Ectodermal cell (in vitro differentiated cells): Measurements from ENCODE around the gene TADA3.

Source experiments
- H3K27ac ChIP-seq: 2 replicates; pipeline ENCODE4 v1.7.0; 2013; ENCODE audit warnings: mild to moderate bottlenecking, low read depth, low read length; ENCODE audit not compliant: insufficient read depth, poor library complexity, severe bottlenecking
- H3K27me3 ChIP-seq: 2 replicates; pipeline ENCODE4 v1.7.0; 2013; ENCODE audit warnings: mild to moderate bottlenecking, low read length; ENCODE audit not compliant: insufficient read depth, control insufficient read depth, poor library complexity, severe bottlenecking
- H3K36me3 ChIP-seq: one replicate; pipeline ENCODE4 v1.7.0; 2013; ENCODE audit warnings: low read length; ENCODE audit not compliant: control insufficient read depth, insufficient read depth
- H3K4me1 ChIP-seq: one replicate; pipeline ENCODE4 v1.7.0; 2013; ENCODE audit warnings: low read length; ENCODE audit not compliant: control insufficient read depth, insufficient read depth
- H3K4me3 ChIP-seq: 2 replicates; pipeline ENCODE4 v1.7.0; 2013; ENCODE audit warnings: low read depth, low read length, control low read depth; ENCODE audit not compliant: insufficient read depth
- H3K9me3 ChIP-seq: 2 replicates; pipeline ENCODE4 v1.7.0; 2013; ENCODE audit warnings: mild to moderate bottlenecking, low read length, moderate library complexity; ENCODE audit not compliant: control insufficient read depth
- WGBS, 2 experiments: methylation state at CpG; one replicate each; pipeline ENCODE4 v1.1.7; 2013; ENCODE audit warnings: missing lambda C conversion rate in 2 of 2; 5-methylcytosine and 5-hydroxymethylcytosine counted together

The TADA3 gene

GRCh38 chr3:9797196-9797945 lies 5.1 kb upstream of the TADA3 start:
- no peaks in the 10 kb centered on the region for H3K9me3 ChIP-seq
- 95 to 96% methylated on average over 12 of the region's 12 CpGs for WGBS, 2 experiments

GRCh38 chr3:9795207-9795606 lies 2.9 kb upstream of the TADA3 start:
- 96% methylated on average over 5 of the region's 5 CpGs for WGBS, 2 experiments
- no peak overlapping the region for H3K4me3 ChIP-seq
- H3K9me3 ChIP-seq: no peaks in the 10 kb centered on the region
- H3K27ac ChIP-seq: no peak overlapping the region
- no peaks in the 10 kb centered on the region for H3K4me1 ChIP-seq
- H3K27me3 ChIP-seq: no peaks in the 10 kb centered on the region
- H3K36me3 ChIP-seq: peaks cover 30% of the 10 kb centered on the region

More at GRCh38 chr3:9797196-9797945, 5.1 kb upstream of the TADA3 start:
- Histone ChIP-seq H3K36me3 (peaks cover 36% of the 10 kb centered on the region), H3K4me1 (no peaks in the 10 kb centered on the region), H3K27ac (no peak overlapping the region), H3K27me3 (no peaks in the 10 kb centered on the region), H3K4me3 (no peak overlapping the region)

- WGBS, 2 experiments: 94 to 96% methylated on average over 11 of the region's 11 CpGs
- no peaks in the 10 kb centered on the region for H3K9me3 ChIP-seq
- H3K27ac ChIP-seq: no peak overlapping the region
- H3K27me3 ChIP-seq: no peaks in the 10 kb centered on the region
- H3K4me3 ChIP-seq: no peak overlapping the region
- H3K36me3 ChIP-seq: peaks cover 30% of the 10 kb centered on the region
- H3K4me1 ChIP-seq: no peaks in the 10 kb centered on the region
Observed at GRCh38 chr3:9794400-9794799, 2.1 kb upstream of the TADA3 start.

GRCh38 chr3:9793161-9793781 lies 998 bp upstream of the TADA3 start:
- whole genome bisulfite sequencing, 2 experiments: 1 to 2% methylated on average over 23 of the region's 23 CpGs
- peak overlapping the region; percentile 100 for H3K27ac ChIP-seq
- no peaks in the 10 kb centered on the region for H3K9me3 ChIP-seq
- peaks cover 29% of the 10 kb centered on the region for H3K36me3 ChIP-seq
- no peaks in the 10 kb centered on the region for H3K4me1 ChIP-seq
- no peaks in the 10 kb centered on the region for H3K27me3 ChIP-seq
- H3K4me3 ChIP-seq: peak overlapping the region; percentile 95

- Histone ChIP-seq H3K27ac (peak overlapping the region; percentile 100), H3K36me3 (peaks cover 19% of the 10 kb centered on the region), H3K4me1 (no peaks in the 10 kb centered on the region), H3K9me3 (no peaks in the 10 kb centered on the region), H3K27me3 (no peaks in the 10 kb centered on the region), H3K4me3 (peak overlapping the region; percentile 95)
- 20% methylated on average over 14 of the region's 14 CpGs for WGBS, 2 experiments
Observed at GRCh38 chr3:9791790-9792404, 376 bp downstream of the TADA3 start.

GRCh38 chr3:9791127-9791526 lies 1.1 kb downstream of the TADA3 start:
- Histone ChIP-seq H3K36me3 (peaks cover 26% of the 10 kb centered on the region), H3K4me1 (no peaks in the 10 kb centered on the region), H3K4me3 (no peak overlapping the region), H3K9me3 (no peaks in the 10 kb centered on the region), H3K27ac (no peak overlapping the region), H3K27me3 (no peaks in the 10 kb centered on the region)
- WGBS, 2 experiments: 95 to 96% methylated on average over 11 of the region's 11 CpGs

- Histone ChIP-seq H3K27me3 (no peaks in the 10 kb centered on the region), H3K4me1 (no peaks in the 10 kb centered on the region), H3K27ac (no peak overlapping the region), H3K36me3 (peaks cover 40% of the 10 kb centered on the region), H3K4me3 (no peak overlapping the region), H3K9me3 (no peaks in the 10 kb centered on the region)
- 94% methylated on average over 6 of the region's 6 CpGs for WGBS, 2 experiments
Observed at GRCh38 chr3:9787714-9788113, 4.6 kb downstream of the TADA3 start.

- Histone ChIP-seq H3K4me3 (no peak overlapping the region), H3K27ac (no peak overlapping the region), H3K4me1 (no peaks in the 10 kb centered on the region), H3K9me3 (no peaks in the 10 kb centered on the region), H3K36me3 (peaks cover 40% of the 10 kb centered on the region), H3K27me3 (no peaks in the 10 kb centered on the region)
- 92 to 93% methylated on average over 13 of the region's 13 CpGs for WGBS, 2 experiments
Observed at GRCh38 chr3:9786825-9787669, 5.2 kb downstream of the TADA3 start.

- no peaks in the 10 kb centered on the region for H3K4me1 ChIP-seq
- H3K36me3 ChIP-seq: peaks cover 40% of the 10 kb centered on the region
- no peak overlapping the region for H3K4me3 ChIP-seq
- 90 to 93% methylated on average over 7 of the region's 7 CpGs for WGBS, 2 experiments
- H3K9me3 ChIP-seq: no peaks in the 10 kb centered on the region
- H3K27me3 ChIP-seq: no peaks in the 10 kb centered on the region
- no peak overlapping the region for H3K27ac ChIP-seq
Observed at GRCh38 chr3:9786209-9786739, 6.0 kb downstream of the TADA3 start.
